ENCODE measurements around the gene C3orf22. TPM values are rescaled to one million over a fixed set of nuclear protein-coding genes. Genes with fewer than 3 reads are reported as not detected.

C3orf22 gene
- polyA plus RNA-seq, 3 donors: not detected

GRCh38 chr3:126521122-126521891 lies 37.4 kb downstream of the C3orf22 start:
- Histone ChIP-seq H3K9ac (ENCODE audit: insufficient read depth, low read length, poor library complexity, severe bottlenecking) (no peak overlapping the region), H3K36me3 (replicated peaks in 1 of 2; ENCODE audit: control insufficient read depth in 1 of 2, insufficient read depth in 2 of 2, low read length in 2 of 2) (no peaks in the 10 kb centered on the region), H4K20me1 (ENCODE audit: insufficient read depth, low read length) (no peaks in the 10 kb centered on the region), H3K4me1 (ENCODE audit: control insufficient read depth in 1 of 2, insufficient read depth in 2 of 2, low read length in 2 of 2) (peaks cover 33 to 39% of the 10 kb centered on the region in 2 donors), H3K27me3 (ENCODE audit: control insufficient read depth in 2 of 2, insufficient read depth in 2 of 2, low read length in 2 of 2) (no peaks in the 10 kb centered on the region), H3K4me2 (replicated peaks; ENCODE audit: extremely low read depth, low read length, poor library complexity, severe bottlenecking) (no peak overlapping the region), H3K4me3 (replicated peaks in 1 of 3; ENCODE audit: low read depth in 2 of 3, low read length in 3 of 3) (no peak overlapping the region), H3K9me3 (replicated peaks in 1 of 2; ENCODE audit: control insufficient read depth in 1 of 2, insufficient read depth in 1 of 2, low read length in 2 of 2) (no peaks in the 10 kb centered on the region), H3K79me2 (ENCODE audit: insufficient read depth, low read length) (peaks cover 21% of the 10 kb centered on the region), H2AFZ (ENCODE audit: insufficient read depth, low read depth, low read length, poor library complexity, severe bottlenecking) (no peak overlapping the region), H3K27ac (ENCODE audit: low read depth in 1 of 2, low read length in 2 of 2) (no peak overlapping the region)
- Mint-ChIP-seq H3K9me3 (peaks cover 0 to 1% (median 0%) of the 10 kb centered on the region in 7 donors), H3K4me3 (no peak overlapping the region), H3K36me3 (peaks cover 0 to 3% of the 10 kb centered on the region in 2 donors), H3K27me3 (ENCODE audit: low read depth in 3 of 3) (peaks cover 0 to 8% (median 0%) of the 10 kb centered on the region in 3 donors), H3K27ac (no peak overlapping the region), H3K4me1 (peaks cover 32% of the 10 kb centered on the region)
- WGBS (ENCODE audit: insufficient coverage): 86% methylated on average over 9 of the region's 11 CpGs
- no peak for DNase-seq
- intact Hi-C loops (cut with micrococcal nuclease): loop anchor here (10.0 kb wide), 1 partner anchor 933 kb away; no protein-coding TSS in a partner anchor
- no peak for TF ChIP-seq CTCF (IDR thresholded peaks at IDR 0.05)

- H3K27me3 ChIP-seq (ENCODE audit: control insufficient read depth in 2 of 2, insufficient read depth in 2 of 2, low read length in 2 of 2): no peaks in the 10 kb centered on the region
- H3K27me3 Mint-ChIP-seq (ENCODE audit: low read depth in 3 of 3): peaks cover 0 to 8% (median 0%) of the 10 kb centered on the region in 3 donors
- no peak overlapping the region for H3K4me3 ChIP-seq (replicated peaks in 1 of 3; ENCODE audit: low read depth in 2 of 3, low read length in 3 of 3)
- no peak overlapping the region for H3K4me2 ChIP-seq (replicated peaks; ENCODE audit: extremely low read depth, low read length, poor library complexity, severe bottlenecking)
- H4K20me1 ChIP-seq (ENCODE audit: insufficient read depth, low read length): no peaks in the 10 kb centered on the region
- peaks cover 6% of the 10 kb centered on the region for H3K79me2 ChIP-seq (ENCODE audit: insufficient read depth, low read length)
- peaks cover 0 to 1% (median 0%) of the 10 kb centered on the region in 7 donors for H3K9me3 Mint-ChIP-seq
- H3K4me1 Mint-ChIP-seq: peaks cover 19% of the 10 kb centered on the region
- no peaks in the 10 kb centered on the region for H3K9me3 ChIP-seq (replicated peaks in 1 of 2; ENCODE audit: control insufficient read depth in 1 of 2, insufficient read depth in 1 of 2, low read length in 2 of 2)
- H3K36me3 Mint-ChIP-seq: no peaks in the 10 kb centered on the region
- no peak overlapping the region for H3K4me3 Mint-ChIP-seq
- WGBS (ENCODE audit: insufficient coverage): 78% methylated on average over 5 of the region's 10 CpGs
- DNase-seq: no peak
- no peak for TF ChIP-seq CTCF (IDR thresholded peaks at IDR 0.05)
- intact Hi-C loops (cut with micrococcal nuclease): loop anchor here (10.0 kb wide), 1 partner anchor 935 kb away; no protein-coding TSS in a partner anchor
- H3K27ac ChIP-seq (ENCODE audit: low read depth in 1 of 2, low read length in 2 of 2): no peak overlapping the region
- H3K27ac Mint-ChIP-seq: no peak overlapping the region
- H2AFZ ChIP-seq (ENCODE audit: insufficient read depth, low read depth, low read length, poor library complexity, severe bottlenecking): no peak overlapping the region
- no peaks in the 10 kb centered on the region for H3K36me3 ChIP-seq (replicated peaks in 1 of 2; ENCODE audit: control insufficient read depth in 1 of 2, insufficient read depth in 2 of 2, low read length in 2 of 2)
- no peak overlapping the region for H3K9ac ChIP-seq (ENCODE audit: insufficient read depth, low read length, poor library complexity, severe bottlenecking)
- peaks cover 18 to 24% of the 10 kb centered on the region in 2 donors for H3K4me1 ChIP-seq (ENCODE audit: control insufficient read depth in 1 of 2, insufficient read depth in 2 of 2, low read length in 2 of 2)
Measured at GRCh38 chr3:126519506-126520455, 39.0 kb downstream of the C3orf22 start.
